Measurements from ENCODE around the gene PIGO. TPM values are rescaled to one million over a fixed set of nuclear protein-coding genes. Genes with fewer than 3 reads are reported as not detected.

PIGO gene
- total and polyA plus RNA-seq, 2 experiments from 2014 or later, result 11.2 to 18.9 TPM

DNA sequence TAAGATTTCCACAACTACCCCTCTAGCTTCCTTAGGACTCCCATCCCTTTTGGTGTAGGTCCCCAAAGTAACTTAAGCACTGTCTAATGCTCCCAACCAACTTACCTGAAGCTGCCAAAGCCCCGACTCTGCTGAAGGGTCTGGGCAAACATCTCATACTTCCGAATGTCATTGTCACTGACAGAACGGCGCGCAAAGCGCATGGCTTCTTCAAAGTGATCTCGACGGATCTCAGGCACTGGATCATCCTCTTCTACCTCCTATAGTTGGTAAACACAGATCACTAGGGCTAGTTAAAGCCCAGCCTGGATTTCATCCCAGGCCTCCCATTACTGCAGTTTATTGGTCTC, 39.1 kb downstream of the PIGO start:
- TF ChIP-seq, protein P1, sequence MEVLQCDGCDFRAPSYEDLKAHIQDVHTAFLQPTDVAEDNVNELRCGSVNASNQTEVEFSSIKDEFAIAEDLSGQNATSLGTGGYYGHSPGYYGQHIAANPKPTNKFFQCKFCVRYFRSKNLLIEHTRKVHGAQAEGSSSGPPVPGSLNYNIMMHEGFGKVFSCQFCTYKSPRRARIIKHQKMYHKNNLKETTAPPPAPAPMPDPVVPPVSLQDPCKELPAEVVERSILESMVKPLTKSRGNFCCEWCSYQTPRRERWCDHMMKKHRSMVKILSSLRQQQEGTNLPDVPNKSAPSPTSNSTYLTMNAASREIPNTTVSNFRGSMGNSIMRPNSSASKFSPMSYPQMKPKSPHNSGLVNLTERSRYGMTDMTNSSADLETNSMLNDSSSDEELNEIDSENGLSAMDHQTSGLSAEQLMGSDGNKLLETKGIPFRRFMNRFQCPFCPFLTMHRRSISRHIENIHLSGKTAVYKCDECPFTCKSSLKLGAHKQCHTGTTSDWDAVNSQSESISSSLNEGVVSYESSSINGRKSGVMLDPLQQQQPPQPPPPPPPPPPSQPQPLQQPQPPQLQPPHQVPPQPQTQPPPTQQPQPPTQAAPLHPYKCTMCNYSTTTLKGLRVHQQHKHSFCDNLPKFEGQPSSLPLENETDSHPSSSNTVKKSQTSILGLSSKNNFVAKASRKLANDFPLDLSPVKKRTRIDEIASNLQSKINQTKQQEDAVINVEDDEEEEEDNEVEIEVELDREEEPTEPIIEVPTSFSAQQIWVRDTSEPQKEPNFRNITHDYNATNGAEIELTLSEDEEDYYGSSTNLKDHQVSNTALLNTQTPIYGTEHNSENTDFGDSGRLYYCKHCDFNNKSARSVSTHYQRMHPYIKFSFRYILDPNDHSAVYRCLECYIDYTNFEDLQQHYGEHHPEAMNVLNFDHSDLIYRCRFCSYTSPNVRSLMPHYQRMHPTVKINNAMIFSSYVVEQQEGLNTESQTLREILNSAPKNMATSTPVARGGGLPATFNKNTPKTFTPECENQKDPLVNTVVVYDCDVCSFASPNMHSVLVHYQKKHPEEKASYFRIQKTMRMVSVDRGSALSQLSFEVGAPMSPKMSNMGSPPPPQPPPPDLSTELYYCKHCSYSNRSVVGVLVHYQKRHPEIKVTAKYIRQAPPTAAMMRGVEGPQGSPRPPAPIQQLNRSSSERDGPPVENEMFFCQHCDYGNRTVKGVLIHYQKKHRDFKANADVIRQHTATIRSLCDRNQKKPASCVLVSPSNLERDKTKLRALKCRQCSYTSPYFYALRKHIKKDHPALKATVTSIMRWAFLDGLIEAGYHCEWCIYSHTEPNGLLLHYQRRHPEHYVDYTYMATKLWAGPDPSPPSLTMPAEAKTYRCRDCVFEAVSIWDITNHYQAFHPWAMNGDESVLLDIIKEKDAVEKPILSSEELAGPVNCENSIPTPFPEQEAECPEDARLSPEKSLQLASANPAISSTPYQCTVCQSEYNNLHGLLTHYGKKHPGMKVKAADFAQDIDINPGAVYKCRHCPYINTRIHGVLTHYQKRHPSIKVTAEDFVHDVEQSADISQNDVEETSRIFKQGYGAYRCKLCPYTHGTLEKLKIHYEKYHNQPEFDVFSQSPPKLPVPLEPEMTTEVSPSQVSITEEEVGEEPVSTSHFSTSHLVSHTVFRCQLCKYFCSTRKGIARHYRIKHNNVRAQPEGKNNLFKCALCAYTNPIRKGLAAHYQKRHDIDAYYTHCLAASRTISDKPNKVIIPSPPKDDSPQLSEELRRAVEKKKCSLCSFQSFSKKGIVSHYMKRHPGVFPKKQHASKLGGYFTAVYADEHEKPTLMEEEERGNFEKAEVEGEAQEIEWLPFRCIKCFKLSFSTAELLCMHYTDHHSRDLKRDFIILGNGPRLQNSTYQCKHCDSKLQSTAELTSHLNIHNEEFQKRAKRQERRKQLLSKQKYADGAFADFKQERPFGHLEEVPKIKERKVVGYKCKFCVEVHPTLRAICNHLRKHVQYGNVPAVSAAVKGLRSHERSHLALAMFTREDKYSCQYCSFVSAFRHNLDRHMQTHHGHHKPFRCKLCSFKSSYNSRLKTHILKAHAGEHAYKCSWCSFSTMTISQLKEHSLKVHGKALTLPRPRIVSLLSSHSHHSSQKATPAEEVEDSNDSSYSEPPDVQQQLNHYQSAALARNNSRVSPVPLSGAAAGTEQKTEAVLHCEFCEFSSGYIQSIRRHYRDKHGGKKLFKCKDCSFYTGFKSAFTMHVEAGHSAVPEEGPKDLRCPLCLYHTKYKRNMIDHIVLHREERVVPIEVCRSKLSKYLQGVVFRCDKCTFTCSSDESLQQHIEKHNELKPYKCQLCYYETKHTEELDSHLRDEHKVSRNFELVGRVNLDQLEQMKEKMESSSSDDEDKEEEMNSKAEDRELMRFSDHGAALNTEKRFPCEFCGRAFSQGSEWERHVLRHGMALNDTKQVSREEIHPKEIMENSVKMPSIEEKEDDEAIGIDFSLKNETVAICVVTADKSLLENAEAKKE (CRISPR knock-in tag; IDR thresholded peaks at IDR 0.05), result no peak
- TF ChIP-seq, protein P2, sequence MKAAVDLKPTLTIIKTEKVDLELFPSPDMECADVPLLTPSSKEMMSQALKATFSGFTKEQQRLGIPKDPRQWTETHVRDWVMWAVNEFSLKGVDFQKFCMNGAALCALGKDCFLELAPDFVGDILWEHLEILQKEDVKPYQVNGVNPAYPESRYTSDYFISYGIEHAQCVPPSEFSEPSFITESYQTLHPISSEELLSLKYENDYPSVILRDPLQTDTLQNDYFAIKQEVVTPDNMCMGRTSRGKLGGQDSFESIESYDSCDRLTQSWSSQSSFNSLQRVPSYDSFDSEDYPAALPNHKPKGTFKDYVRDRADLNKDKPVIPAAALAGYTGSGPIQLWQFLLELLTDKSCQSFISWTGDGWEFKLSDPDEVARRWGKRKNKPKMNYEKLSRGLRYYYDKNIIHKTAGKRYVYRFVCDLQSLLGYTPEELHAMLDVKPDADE (IDR thresholded peaks at IDR 0.05), result no peak
- TF ChIP-seq EZH2 (IDR thresholded peaks at IDR 0.05; ENCODE audit: low read depth, unreplicated experiment) (no peak), NANOG (IDR thresholded peaks at IDR 0.05; ENCODE audit: borderline replicate concordance) (no peak), JUNB (IDR thresholded peaks at IDR 0.05; ENCODE audit: unreplicated experiment) (no peak), CREB1 (CRISPR knock-in tag; IDR thresholded peaks at IDR 0.05; ENCODE audit: low read depth) (no peak), STAT1 (IDR thresholded peaks at IDR 0.05; ENCODE audit: unreplicated experiment) (no peak), ZNF114 (CRISPR knock-in tag; IDR thresholded peaks at IDR 0.05) (no peak), ZNF331 (CRISPR knock-in tag; IDR thresholded peaks at IDR 0.05; ENCODE audit: low read depth) (no peak), EZH2phosphoT487 (IDR thresholded peaks at IDR 0.05; ENCODE audit: unreplicated experiment) (no peak), POLR2AphosphoS5 (IDR thresholded peaks at IDR 0.05; ENCODE audit: low read depth) (no peak)
- TF ChIP-seq, protein P3, sequence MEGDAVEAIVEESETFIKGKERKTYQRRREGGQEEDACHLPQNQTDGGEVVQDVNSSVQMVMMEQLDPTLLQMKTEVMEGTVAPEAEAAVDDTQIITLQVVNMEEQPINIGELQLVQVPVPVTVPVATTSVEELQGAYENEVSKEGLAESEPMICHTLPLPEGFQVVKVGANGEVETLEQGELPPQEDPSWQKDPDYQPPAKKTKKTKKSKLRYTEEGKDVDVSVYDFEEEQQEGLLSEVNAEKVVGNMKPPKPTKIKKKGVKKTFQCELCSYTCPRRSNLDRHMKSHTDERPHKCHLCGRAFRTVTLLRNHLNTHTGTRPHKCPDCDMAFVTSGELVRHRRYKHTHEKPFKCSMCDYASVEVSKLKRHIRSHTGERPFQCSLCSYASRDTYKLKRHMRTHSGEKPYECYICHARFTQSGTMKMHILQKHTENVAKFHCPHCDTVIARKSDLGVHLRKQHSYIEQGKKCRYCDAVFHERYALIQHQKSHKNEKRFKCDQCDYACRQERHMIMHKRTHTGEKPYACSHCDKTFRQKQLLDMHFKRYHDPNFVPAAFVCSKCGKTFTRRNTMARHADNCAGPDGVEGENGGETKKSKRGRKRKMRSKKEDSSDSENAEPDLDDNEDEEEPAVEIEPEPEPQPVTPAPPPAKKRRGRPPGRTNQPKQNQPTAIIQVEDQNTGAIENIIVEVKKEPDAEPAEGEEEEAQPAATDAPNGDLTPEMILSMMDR (conservative IDR thresholded peaks at IDR 0.05; ENCODE audit: low read depth in 2 of 2), result no peak
- TF ChIP-seq, protein P4, sequence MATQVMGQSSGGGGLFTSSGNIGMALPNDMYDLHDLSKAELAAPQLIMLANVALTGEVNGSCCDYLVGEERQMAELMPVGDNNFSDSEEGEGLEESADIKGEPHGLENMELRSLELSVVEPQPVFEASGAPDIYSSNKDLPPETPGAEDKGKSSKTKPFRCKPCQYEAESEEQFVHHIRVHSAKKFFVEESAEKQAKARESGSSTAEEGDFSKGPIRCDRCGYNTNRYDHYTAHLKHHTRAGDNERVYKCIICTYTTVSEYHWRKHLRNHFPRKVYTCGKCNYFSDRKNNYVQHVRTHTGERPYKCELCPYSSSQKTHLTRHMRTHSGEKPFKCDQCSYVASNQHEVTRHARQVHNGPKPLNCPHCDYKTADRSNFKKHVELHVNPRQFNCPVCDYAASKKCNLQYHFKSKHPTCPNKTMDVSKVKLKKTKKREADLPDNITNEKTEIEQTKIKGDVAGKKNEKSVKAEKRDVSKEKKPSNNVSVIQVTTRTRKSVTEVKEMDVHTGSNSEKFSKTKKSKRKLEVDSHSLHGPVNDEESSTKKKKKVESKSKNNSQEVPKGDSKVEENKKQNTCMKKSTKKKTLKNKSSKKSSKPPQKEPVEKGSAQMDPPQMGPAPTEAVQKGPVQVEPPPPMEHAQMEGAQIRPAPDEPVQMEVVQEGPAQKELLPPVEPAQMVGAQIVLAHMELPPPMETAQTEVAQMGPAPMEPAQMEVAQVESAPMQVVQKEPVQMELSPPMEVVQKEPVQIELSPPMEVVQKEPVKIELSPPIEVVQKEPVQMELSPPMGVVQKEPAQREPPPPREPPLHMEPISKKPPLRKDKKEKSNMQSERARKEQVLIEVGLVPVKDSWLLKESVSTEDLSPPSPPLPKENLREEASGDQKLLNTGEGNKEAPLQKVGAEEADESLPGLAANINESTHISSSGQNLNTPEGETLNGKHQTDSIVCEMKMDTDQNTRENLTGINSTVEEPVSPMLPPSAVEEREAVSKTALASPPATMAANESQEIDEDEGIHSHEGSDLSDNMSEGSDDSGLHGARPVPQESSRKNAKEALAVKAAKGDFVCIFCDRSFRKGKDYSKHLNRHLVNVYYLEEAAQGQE (IDR thresholded peaks at IDR 0.05; ENCODE audit: unreplicated experiment), result no peak
- H4K20me1 ChIP-seq (replicated peaks; ENCODE audit: insufficient read depth), result peaks cover 28% of the 10 kb centered on the region
- H3K27ac Mint-ChIP-seq, result no peak overlapping the region

More for the DNA sequence above, 39.1 kb downstream of the PIGO start:
- no peaks in the 10 kb centered on the region for H3K4me1 Mint-ChIP-seq
- no peaks in the 10 kb centered on the region for H3K27me3 ChIP-seq (ENCODE audit: insufficient read depth)
- H2AFZ ChIP-seq, result no peak overlapping the region
- no peak overlapping the region for H3K4me3 ChIP-seq
- no peak for ATAC-seq
- no peaks in the 10 kb centered on the region for H3K4me1 ChIP-seq (ENCODE audit: insufficient read depth)
- no peak overlapping the region; the same call in 1 of the 2 replicates for H3K27ac ChIP-seq (ENCODE audit: low read depth)
- peaks cover 42% of the 10 kb centered on the region for H3F3A ChIP-seq (replicated peaks; ENCODE audit: low read depth)
- H3K27me3 Mint-ChIP-seq (ENCODE audit: insufficient read depth, low read depth, poor library complexity), result peaks cover 5% of the 10 kb centered on the region
- H3K36me3 Mint-ChIP-seq (ENCODE audit: low read depth), result peaks cover 99% of the 10 kb centered on the region
- no peaks in the 10 kb centered on the region for H3K9me2 ChIP-seq (ENCODE audit: insufficient read depth)
- no peak overlapping the region for H3K4me3 Mint-ChIP-seq
- H3K79me2 ChIP-seq (replicated peaks; ENCODE audit: insufficient read depth), result no peaks in the 10 kb centered on the region; the same call in 1 of the 2 replicates
- no peak for DNase-seq (ENCODE audit: low spot score)
- H3K36me3 ChIP-seq (ENCODE audit: insufficient read depth), result peaks cover 73% of the 10 kb centered on the region
- no peaks in the 10 kb centered on the region for H3K9me3 Mint-ChIP-seq
- no peak overlapping the region for H3K4me2 ChIP-seq

Data from GM23338 (cell line).